Endothelial cell of umbilical vein (primary cell): ENCODE data around the gene IL36B.

Source experiments
- GATA2 ChIP-seq: IDR thresholded peaks from 2 replicates; pipeline ENCODE4 v1.7.0; 2011; ENCODE audit warnings: low read depth, mild to moderate bottlenecking, moderate library complexity, mixed read lengths, low read length; ENCODE audit not compliant: insufficient read length, insufficient read depth
- JUN ChIP-seq: IDR thresholded peaks from 2 replicates; pipeline ENCODE4 v1.6.1; 2011; ENCODE audit warnings: borderline replicate concordance, low read depth; ENCODE audit not compliant: insufficient read length, insufficient read depth
- TF ChIP-seq, protein P1 (sequence below), 2 donors: IDR thresholded peaks; 1 replicate in 1 of 2; 2 replicates in 1 of 2; pipeline ENCODE4 v1.5.1; 2011; ENCODE audit warnings: low read length in 2 of 2, mild to moderate bottlenecking in 2 of 2, moderate library complexity in 2 of 2, control low read depth in 1 of 2, inconsistent platforms in 1 of 2, low read depth in 1 of 2; ENCODE audit not compliant: insufficient read depth in 1 of 2; ENCODE audit errors: extremely low read depth in 1 of 2

- TF ChIP-seq GATA2: no peak
- no peak for TF ChIP-seq JUN
- TF ChIP-seq, protein P1, sequence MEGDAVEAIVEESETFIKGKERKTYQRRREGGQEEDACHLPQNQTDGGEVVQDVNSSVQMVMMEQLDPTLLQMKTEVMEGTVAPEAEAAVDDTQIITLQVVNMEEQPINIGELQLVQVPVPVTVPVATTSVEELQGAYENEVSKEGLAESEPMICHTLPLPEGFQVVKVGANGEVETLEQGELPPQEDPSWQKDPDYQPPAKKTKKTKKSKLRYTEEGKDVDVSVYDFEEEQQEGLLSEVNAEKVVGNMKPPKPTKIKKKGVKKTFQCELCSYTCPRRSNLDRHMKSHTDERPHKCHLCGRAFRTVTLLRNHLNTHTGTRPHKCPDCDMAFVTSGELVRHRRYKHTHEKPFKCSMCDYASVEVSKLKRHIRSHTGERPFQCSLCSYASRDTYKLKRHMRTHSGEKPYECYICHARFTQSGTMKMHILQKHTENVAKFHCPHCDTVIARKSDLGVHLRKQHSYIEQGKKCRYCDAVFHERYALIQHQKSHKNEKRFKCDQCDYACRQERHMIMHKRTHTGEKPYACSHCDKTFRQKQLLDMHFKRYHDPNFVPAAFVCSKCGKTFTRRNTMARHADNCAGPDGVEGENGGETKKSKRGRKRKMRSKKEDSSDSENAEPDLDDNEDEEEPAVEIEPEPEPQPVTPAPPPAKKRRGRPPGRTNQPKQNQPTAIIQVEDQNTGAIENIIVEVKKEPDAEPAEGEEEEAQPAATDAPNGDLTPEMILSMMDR (IDR thresholded peaks at IDR 0.05; ENCODE audit: extremely low read depth in 1 of 2, insufficient read depth in 1 of 2, low read depth in 1 of 2, low read length in 2 of 2): peak; percentile 46 to 58
Measured at GRCh38 chr2:113080134-113080533, 27.5 kb upstream of the IL36B start.
